Hepatocyte (in vitro differentiated cells): ENCODE data around the gene ALOX5.
"Not testable (repeated sequence)": the region's sequence is repeated elsewhere in the genome, so short reads cannot be mapped to it uniquely, and the experiment has no call there.

Experiments
- CTCF ChIP-seq: fragments of 200-600 bp; sonication (generic); IDR thresholded peaks from 2 replicates; pipeline ENCODE4 v1.5.1; 2016; ENCODE audit warnings: antibody characterized with exemption, mild to moderate bottlenecking; ENCODE audit not compliant: poor library complexity
- EZH2 ChIP-seq: fragments of 200-600 bp; sonication (generic); IDR thresholded peaks from 2 replicates; pipeline ENCODE4 v1.6.1; 2016; ENCODE audit warnings: antibody characterized with exemption, mild to moderate bottlenecking, borderline replicate concordance

GRCh38 chr10:45347464-45347863 is 26.6 kb upstream of the ALOX5 start:
- TF ChIP-seq CTCF, EZH2: not testable (repeated sequence)
